Right hindlimb (tissue), 1 donor: ENCODE measurements around the gene KIAA1958.
"Not testable (repeated sequence)": the region's sequence is repeated elsewhere in the genome, so short reads cannot be mapped to it uniquely, and the experiment has no call there.

Experiments
- DNase-seq: peaks from one replicate; pipeline ENCODE4 v3.0.0-alpha.2; 2018

The KIAA1958 gene

GRCh38 chr9:112556497-112557442 is 70.1 kb downstream of the KIAA1958 start:
- no peak for DNase-seq

DNA sequence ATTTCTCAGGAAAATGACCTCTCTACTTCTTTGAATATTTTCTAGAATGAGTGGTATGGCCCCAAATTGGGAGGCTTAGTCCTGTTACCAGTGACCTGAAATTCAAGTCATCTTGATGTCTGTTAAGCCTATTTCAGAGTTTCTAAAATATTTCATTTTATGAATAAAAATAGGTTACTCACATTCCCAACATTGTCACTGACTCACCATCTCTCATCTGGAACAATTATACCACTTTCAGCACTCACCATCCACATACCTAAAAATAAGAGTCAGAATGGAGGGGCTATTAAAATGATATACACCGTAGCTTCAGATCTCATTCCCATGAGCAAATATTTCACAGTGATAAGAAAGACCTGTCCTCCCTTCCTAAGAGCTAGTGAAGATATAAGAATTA is 71.8 kb downstream of the KIAA1958 start:
- DNase-seq, result no peak

GRCh38 chr9:112558978-112559377 is 72.4 kb downstream of the KIAA1958 start:
- DNase-seq, result no peak

GRCh38 chr9:112559629-112560413 is 73.2 kb downstream of the KIAA1958 start:
- no peak for DNase-seq

- DNase-seq, result no peak
These were observed 75.8 kb downstream of the KIAA1958 start for GRCh38 chr9:112562235-112562958.

DNA sequence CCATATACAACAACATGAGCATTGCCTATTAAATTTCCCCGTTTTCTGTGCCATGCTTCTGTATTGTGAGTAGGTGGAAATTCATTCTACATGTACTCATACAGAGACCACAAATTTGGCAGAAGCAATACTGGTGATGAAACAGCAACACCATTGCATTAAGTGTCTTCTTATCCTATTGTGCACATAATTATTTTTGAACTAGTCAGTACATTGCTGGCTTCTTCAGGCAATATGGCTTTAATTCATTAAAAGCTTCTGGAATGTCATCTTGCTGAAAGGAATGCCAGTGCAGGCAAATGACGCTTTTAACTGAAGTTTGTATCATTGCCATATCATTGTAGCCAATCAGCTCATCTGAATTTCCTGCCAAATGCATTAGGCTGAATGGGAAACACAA is 82.6 kb downstream of the KIAA1958 start:
- DNase-seq, result no peak

DNA sequence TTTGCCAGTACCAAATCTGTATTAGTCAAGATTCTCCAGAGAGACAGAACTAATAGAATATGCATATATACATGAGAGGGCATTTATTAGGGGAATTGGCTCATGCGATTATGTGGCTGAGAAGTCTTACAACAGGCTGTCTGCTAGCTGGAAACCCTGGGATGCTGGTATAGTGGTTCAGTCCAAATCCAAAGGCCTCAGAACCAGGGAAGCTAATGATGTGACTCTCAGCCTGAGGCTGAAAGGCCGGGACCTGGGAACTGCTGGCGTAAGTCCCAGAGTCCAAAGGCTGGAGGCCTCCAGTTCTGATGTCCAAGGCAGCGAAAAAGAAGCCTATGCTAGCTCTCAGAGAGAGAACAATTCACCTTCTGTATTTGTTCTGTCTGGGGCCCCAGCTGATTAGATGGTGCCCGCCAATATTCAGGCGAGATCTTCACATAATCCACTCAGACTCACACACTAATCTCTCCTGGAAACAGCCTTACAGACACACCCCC is 84.1 kb downstream of the KIAA1958 start:
- DNase-seq, result peak; percentile 30

DNA sequence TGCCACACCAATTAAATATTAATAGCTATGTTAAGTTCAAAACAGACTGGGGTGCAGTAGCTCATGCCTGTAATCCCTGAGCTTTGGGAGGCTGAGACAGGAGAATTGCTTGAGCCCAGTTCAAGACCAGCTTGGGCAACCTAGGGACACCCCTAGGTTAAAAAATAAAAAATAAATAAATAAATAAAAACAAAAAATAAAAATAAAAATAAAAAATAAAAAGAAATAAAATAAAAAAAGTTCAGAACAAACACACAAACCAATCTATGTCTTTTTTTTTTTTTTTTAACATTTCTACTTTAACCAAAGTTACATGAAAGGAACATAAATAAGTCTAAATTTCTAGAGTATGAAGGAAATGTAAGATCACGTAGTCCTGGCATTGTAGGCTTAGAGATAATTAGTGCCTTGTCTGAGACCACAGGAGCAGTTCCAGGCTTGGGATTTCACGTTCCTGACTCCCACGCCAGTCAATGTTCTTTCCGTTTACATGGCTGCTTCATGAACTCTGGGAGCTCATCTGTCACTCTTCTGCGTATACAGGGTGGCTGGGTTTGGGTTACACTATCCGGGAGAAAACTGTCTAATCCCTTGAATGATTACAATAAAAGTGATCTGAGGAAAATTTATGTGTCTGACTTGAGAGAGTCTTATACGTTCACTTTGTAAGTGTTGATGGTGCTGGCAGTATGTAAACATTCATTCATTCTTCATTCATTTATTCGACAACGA is 85.2 kb downstream of the KIAA1958 start:
- DNase-seq, result peak; percentile 25

GRCh38 chr9:112572416-112572815 is 85.8 kb downstream of the KIAA1958 start:
- DNase-seq, result no peak

GRCh38 chr9:112574008-112574407 is 87.4 kb downstream of the KIAA1958 start:
- DNase-seq, result no peak

DNA sequence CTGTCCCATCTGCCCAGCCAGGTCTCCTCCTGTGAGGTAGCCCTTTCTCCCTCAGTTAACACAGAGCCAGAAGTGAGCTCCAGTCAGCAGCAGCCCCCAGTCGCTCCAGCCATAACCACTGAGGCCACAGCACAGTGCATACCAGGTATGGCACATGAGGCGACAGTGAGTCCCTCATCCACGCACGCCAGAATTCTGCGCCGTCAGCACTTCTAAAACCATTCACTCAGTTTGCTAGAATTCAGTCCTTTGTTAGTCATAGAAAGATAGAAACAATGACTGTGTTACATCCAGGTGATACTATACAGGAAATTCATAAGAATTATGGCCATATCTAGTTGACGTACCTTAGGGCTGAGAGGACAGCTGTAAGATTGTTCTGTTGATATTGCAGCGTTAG is 88.5 kb downstream of the KIAA1958 start:
- DNase-seq, result no peak

DNA sequence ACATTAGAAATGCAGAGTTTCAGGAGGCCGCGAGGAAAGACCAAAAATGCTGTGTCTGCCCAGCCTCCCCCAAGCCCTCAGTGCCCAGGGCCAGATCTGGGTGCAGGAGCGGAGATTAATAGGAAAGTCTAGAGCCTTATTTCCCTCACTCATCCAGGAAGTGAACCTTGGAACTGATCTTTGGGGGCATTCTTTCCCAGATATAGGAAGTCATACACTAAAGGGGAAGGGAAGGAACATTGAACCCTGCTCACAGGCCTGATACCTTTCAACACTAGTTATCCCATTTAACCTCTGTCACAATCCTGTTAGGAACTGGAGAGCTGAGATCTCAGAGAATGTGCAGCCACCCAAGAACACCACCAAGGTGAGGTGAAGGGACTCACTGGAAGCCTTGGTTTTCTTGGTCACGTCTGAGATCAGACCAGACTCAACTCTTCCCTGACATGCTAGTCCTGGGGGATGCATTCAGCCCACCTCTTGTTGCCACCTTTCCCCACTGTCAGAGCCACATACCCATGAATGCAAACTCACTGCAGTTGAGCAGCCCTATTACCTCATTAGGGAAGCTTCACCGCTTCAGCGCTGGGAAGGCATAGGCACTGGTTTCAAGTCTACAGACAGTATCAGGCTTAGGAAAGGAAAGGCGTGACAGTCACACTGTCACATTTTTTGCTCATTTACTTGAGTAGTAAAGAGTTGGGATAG is 95.0 kb downstream of the KIAA1958 start:
- no peak for DNase-seq

- no peak for DNase-seq
These were observed 96.0 kb downstream of the KIAA1958 start for GRCh38 chr9:112582371-112583262.

DNA sequence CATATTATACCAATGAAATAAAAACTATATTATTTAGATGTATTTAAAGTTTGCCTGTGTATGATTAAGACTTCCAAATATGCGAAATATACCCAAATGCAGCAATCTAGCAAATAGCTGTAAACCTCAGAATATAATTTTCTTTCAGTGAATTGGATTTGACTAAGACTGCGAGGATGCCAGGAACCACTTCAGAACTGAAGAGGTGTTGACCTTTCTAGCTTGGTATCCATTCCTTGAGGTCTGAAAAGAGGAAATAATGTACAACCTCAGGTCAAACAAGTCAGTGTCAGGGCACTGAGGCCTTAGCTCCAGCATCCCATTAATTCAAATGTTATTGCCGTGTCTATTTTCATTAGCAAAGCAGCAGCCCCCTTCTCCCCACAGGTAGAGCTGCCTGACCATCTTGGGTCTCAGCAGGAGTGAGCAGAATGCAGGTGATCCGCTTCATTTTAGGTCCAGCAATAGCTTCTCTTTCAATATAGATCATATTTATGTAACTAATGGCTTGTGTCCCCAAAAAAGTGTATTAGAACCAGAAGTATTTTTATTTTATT is 100.0 kb downstream of the KIAA1958 start:
- no peak for DNase-seq

DNA sequence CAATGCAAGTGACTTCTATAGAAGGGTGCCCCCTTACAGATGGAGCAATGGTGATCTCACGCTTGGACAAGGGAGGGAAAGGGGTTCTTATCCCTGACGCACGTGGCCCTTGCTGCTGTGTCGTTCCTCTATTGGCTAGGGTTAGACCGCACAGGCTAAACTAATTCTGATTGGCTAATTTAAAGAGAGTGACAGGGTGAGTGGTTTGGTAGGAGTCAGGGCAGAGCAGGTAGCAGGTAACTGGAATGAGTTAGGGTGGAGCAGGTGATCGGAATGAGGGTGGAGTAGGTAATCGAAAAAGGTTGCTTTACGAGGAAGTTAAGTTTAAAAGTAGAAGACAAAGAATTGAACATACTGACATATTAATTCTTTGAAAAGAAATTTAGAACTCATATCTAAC is 105.2 kb downstream of the KIAA1958 start:
- DNase-seq, result not testable (repeated sequence)

DNA sequence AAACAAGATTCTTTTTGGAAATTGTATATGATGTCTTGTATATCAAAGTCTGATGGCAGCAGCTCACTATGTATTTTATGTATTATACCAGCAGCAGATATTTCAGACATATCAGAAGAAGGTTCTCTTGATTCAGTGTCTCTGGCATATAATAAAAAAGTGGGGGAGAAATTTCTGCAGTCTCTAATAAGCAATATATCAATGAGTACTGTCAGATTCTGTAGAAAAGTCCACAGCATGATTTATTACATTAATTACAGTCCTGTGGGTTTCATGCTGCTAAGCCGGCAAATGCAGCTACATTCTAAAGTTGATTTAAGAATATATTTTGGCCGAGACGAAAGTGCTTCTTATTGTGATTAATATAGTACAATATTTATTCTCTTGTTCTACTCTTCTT is 113.1 kb downstream of the KIAA1958 start:
- DNase-seq, result no peak

DNA sequence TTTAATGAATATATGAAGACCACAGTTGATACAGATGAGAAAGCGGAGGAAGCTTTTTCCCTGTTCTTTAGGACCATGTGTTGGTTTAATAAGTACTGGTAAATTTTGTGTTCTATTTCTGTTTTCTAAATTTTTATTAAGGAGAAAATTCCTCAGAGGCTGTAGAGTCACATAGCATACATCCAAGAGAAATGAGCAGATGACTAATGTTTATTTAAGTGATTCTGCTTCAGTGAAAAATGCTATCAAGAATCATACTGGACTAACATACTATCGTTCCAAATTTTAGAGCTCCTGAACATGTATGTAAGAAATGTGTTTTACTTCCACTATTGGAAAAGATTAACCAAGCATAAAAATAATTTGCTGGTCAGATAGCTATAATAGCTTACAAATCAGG is 115.0 kb downstream of the KIAA1958 start:
- DNase-seq, result no peak

GRCh38 chr9:112604790-112605189 is 118.2 kb downstream of the KIAA1958 start:
- no peak for DNase-seq

DNA sequence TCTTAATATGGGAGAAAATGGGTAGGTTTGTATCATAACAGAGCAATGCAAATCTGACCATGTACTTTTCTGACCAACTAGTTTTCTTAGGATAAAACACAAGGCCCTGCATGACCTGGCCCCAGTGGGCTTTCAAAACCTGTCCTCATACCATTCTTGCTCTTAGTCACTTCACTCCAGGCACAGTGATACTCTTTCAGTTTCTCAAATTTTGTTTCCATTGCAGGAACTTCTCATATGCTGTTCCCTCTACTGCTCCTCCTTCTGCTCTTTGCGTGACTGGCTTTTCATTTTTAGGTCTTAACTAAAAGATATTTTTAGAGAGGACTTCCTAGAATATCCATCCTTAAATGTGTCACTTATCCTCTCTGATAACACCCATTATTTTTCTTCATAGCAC is 118.9 kb downstream of the KIAA1958 start:
- no peak for DNase-seq
